Astrocyte (in vitro differentiated cells and primary cell): Measurements from ENCODE around the gene NDST3. TPM values are rescaled to one million over a fixed set of nuclear protein-coding genes. Genes with fewer than 3 reads are reported as not detected.
A peak's percentile ranks its signal among the peaks of the same experiment; 100 is the strongest.

Experiments
- DNase-seq: peaks from one replicate; pipeline ENCODE4 v3.0.0-alpha.2; 2010; ENCODE audit warnings: low read depth
- FAIRE-seq: peaks from 2 replicates; lab custom pipeline; 2011; peaks lifted over from hg19 to GRCh38; lab: Jason Lieb, UNC
- H2AFZ ChIP-seq: 2 replicates; pipeline ENCODE4 v1.6.0; 2012; ENCODE audit warnings: low read depth, low read length, inconsistent platforms
- H3K27ac ChIP-seq: 2 replicates; pipeline ENCODE4 v1.5.1; 2011; ENCODE audit warnings: low read depth, low read length, inconsistent platforms
- H3K27me3 ChIP-seq: 2 replicates; pipeline ENCODE4 v1.6.0; 2011; ENCODE audit warnings: low read length, inconsistent platforms; ENCODE audit not compliant: insufficient read depth
- H3K36me3 ChIP-seq: 2 replicates; pipeline ENCODE4 v1.5.1; 2011; ENCODE audit warnings: low read length, inconsistent platforms; ENCODE audit not compliant: insufficient read depth
- H3K4me1 ChIP-seq: 2 replicates; pipeline ENCODE4 v1.5.1; 2011; ENCODE audit warnings: low read length, inconsistent platforms; ENCODE audit not compliant: insufficient read depth
- H3K4me2 ChIP-seq: 2 replicates; pipeline ENCODE4 v1.6.0; 2012; ENCODE audit warnings: low read length, inconsistent platforms
- H3K4me3 ChIP-seq: 2 replicates; pipeline ENCODE4 v1.5.1; 2011; ENCODE audit warnings: low read depth, mild to moderate bottlenecking, low read length, inconsistent platforms; ENCODE audit not compliant: insufficient read depth
- H3K79me2 ChIP-seq: 2 replicates; pipeline ENCODE4 v1.6.0; 2012; ENCODE audit warnings: mild to moderate bottlenecking, low read length, inconsistent platforms; ENCODE audit not compliant: insufficient read depth
- H3K9ac ChIP-seq: 2 replicates; pipeline ENCODE4 v1.6.0; 2012; ENCODE audit warnings: mild to moderate bottlenecking, low read length, inconsistent platforms
- H3K9me3 ChIP-seq: 2 replicates; pipeline ENCODE4 v1.5.1; 2012; ENCODE audit warnings: low read depth, mild to moderate bottlenecking, low read length, inconsistent platforms; ENCODE audit not compliant: insufficient read depth
- H4K20me1 ChIP-seq: 2 replicates; pipeline ENCODE4 v1.6.0; 2012; ENCODE audit warnings: low read length, inconsistent platforms; ENCODE audit not compliant: insufficient read depth
- H3K27ac Mint-ChIP-seq: one replicate; pipeline ENCODE4 v1.8.0; 2021; ENCODE audit warnings: mild to moderate bottlenecking, mixed read lengths; ENCODE audit not compliant: unreplicated experiment
- H3K27me3 Mint-ChIP-seq: one replicate; pipeline ENCODE4 v1.8.0; 2021; ENCODE audit warnings: low read depth, mixed read lengths; ENCODE audit not compliant: unreplicated experiment
- H3K36me3 Mint-ChIP-seq: one replicate; pipeline ENCODE4 v1.8.0; 2021; ENCODE audit warnings: low read depth, mixed read lengths; ENCODE audit not compliant: unreplicated experiment
- H3K4me1 Mint-ChIP-seq: one replicate; pipeline ENCODE4 v1.8.0; 2021; ENCODE audit warnings: low read depth, mixed read lengths; ENCODE audit not compliant: unreplicated experiment
- H3K4me3 Mint-ChIP-seq: one replicate; pipeline ENCODE4 v1.8.0; 2021; ENCODE audit warnings: mild to moderate bottlenecking, moderate library complexity, mixed read lengths; ENCODE audit not compliant: unreplicated experiment
- H3K9me3 Mint-ChIP-seq: one replicate; pipeline ENCODE4 v1.8.0; 2021; ENCODE audit warnings: mild to moderate bottlenecking, mixed read lengths; ENCODE audit not compliant: unreplicated experiment
- EZH2 ChIP-seq: IDR thresholded peaks from 2 replicates; pipeline ENCODE4 v1.6.1; 2012; ENCODE audit warnings: mild to moderate bottlenecking, low read length, inconsistent platforms; ENCODE audit not compliant: insufficient read depth
- total RNA-seq: library from RNA; stranded (reverse); gene quantifications from 2 replicates; pipeline ENCODE4 v1.2.1, GENCODE V29; 2021
- TF ChIP-seq, protein P1 (sequence below): IDR thresholded peaks from 2 replicates; pipeline ENCODE4 v1.5.1; 2011; ENCODE audit warnings: low read depth, mild to moderate bottlenecking, inconsistent platforms, low read length, moderate library complexity; ENCODE audit not compliant: insufficient read depth

The NDST3 gene
- total RNA-seq, 1 donor from 2014 or later = 0.57 TPM

DNA sequence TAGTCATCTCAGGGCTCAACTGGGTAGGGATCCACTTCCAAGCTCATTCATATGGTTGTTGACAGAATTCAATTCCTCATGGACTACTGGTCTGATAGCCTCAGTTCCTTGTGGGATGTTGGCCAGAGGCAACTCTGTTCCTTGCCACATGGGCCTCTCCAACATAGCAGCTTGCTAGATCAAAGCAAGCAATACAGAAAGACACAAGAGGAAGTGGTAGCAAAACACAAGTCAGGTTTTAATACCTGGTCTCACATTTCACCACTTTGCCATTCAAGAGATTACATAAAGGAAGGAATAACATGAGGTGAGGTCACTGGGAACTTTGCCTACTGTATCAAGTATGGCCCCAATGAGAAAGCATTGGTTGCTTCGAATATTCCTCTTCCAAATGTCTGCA lies 239.4 kb downstream of the NDST3 start:
- Histone ChIP-seq H3K27ac (no peak overlapping the region), H3K36me3 (no peaks in the 10 kb centered on the region), H3K4me1 (no peaks in the 10 kb centered on the region), H4K20me1 (no peaks in the 10 kb centered on the region), H3K9me3 (no peaks in the 10 kb centered on the region), H3K27me3 (peaks cover 4% of the 10 kb centered on the region), H2AFZ (no peak overlapping the region), H3K79me2 (peaks cover 1% of the 10 kb centered on the region), H3K4me3 (no peak overlapping the region), H3K9ac (no peak overlapping the region), H3K4me2 (no peak overlapping the region)
- H3K9me3 Mint-ChIP-seq = no peaks in the 10 kb centered on the region
- no peaks in the 10 kb centered on the region for H3K36me3 Mint-ChIP-seq
- no peak overlapping the region for H3K27ac Mint-ChIP-seq
- H3K27me3 Mint-ChIP-seq = no peaks in the 10 kb centered on the region
- no peak overlapping the region for H3K4me3 Mint-ChIP-seq
- DNase-seq (no peak), FAIRE-seq (no peak)
- TF ChIP-seq, protein P1, sequence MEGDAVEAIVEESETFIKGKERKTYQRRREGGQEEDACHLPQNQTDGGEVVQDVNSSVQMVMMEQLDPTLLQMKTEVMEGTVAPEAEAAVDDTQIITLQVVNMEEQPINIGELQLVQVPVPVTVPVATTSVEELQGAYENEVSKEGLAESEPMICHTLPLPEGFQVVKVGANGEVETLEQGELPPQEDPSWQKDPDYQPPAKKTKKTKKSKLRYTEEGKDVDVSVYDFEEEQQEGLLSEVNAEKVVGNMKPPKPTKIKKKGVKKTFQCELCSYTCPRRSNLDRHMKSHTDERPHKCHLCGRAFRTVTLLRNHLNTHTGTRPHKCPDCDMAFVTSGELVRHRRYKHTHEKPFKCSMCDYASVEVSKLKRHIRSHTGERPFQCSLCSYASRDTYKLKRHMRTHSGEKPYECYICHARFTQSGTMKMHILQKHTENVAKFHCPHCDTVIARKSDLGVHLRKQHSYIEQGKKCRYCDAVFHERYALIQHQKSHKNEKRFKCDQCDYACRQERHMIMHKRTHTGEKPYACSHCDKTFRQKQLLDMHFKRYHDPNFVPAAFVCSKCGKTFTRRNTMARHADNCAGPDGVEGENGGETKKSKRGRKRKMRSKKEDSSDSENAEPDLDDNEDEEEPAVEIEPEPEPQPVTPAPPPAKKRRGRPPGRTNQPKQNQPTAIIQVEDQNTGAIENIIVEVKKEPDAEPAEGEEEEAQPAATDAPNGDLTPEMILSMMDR = no peak
- no peaks in the 10 kb centered on the region for H3K4me1 Mint-ChIP-seq

DNA sequence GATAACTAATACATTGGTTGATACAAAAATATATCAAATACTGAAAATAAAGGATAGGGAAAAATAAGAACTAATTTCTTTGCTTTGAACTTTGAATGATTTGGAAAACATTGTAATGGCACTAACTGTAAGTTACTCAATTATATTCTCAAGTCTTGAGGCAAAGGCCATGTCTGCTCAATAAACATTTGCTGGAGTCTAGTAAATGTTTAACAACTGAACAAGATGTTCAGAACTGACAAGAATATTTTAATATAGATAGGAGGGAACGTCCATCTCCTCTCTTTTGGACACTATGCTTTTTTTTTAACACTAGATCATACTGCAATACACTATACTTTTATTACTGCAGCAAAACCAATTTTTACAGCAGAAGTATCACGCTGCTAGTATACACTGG lies 242.3 kb downstream of the NDST3 start:
- Mint-ChIP-seq H3K36me3 (peaks cover 8% of the 10 kb centered on the region), H3K27me3 (no peaks in the 10 kb centered on the region), H3K9me3 (no peaks in the 10 kb centered on the region), H3K4me1 (peaks cover 4% of the 10 kb centered on the region), H3K4me3 (no peak overlapping the region), H3K27ac (no peak overlapping the region)
- Histone ChIP-seq H3K9me3 (no peaks in the 10 kb centered on the region), H3K27me3 (no peaks in the 10 kb centered on the region), H3K79me2 (peaks cover 17% of the 10 kb centered on the region), H3K36me3 (peaks cover 20% of the 10 kb centered on the region), H3K9ac (no peak overlapping the region), H3K4me3 (no peak overlapping the region), H3K4me2 (no peak overlapping the region), H3K27ac (no peak overlapping the region), H2AFZ (no peak overlapping the region), H3K4me1 (peaks cover 16% of the 10 kb centered on the region), H4K20me1 (peaks cover 29% of the 10 kb centered on the region)
- DNase-seq = no peak
- FAIRE-seq = no peak
- no peak for TF ChIP-seq EZH2
- TF ChIP-seq, protein P1 = no peak

DNA sequence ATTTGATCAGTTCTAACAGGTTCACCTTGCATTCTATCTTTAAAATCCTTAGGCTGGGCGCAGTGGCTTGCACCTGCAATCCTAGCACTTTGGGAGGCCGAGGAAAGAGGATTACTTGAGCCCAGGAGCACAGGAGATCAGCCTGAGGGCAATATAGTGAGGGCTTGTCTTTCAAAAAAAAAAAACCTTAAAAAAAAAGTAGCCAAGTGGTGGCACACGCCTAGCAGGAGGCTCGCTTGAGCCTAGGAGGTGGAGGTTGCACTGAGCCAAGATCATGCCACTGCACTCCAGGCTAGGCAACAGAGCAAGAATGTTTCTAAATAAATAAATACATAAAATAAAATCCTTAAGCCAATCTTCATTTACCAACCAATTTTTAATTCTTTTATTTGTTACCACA lies 243.0 kb downstream of the NDST3 start:
- Histone ChIP-seq H2AFZ (no peak overlapping the region), H3K9ac (no peak overlapping the region), H4K20me1 (peaks cover 34% of the 10 kb centered on the region), H3K79me2 (peaks cover 17% of the 10 kb centered on the region), H3K9me3 (no peaks in the 10 kb centered on the region), H3K4me1 (peaks cover 22% of the 10 kb centered on the region), H3K27me3 (no peaks in the 10 kb centered on the region), H3K27ac (no peak overlapping the region), H3K36me3 (peaks cover 23% of the 10 kb centered on the region), H3K4me3 (no peak overlapping the region), H3K4me2 (peak overlapping the region; percentile 90)
- no peaks in the 10 kb centered on the region for H3K9me3 Mint-ChIP-seq
- no peak overlapping the region for H3K27ac Mint-ChIP-seq
- H3K27me3 Mint-ChIP-seq = no peaks in the 10 kb centered on the region
- TF ChIP-seq, protein P1 = no peak
- TF ChIP-seq EZH2 = no peak
- peaks cover 8% of the 10 kb centered on the region for H3K36me3 Mint-ChIP-seq
- peaks cover 4% of the 10 kb centered on the region for H3K4me1 Mint-ChIP-seq
- DNase-seq = no peak
- no peak for FAIRE-seq
- no peak overlapping the region for H3K4me3 Mint-ChIP-seq
